DND-41 (cell line): Measurements from ENCODE around the gene NUTM2G.
"Not testable (repeated sequence)": the region's sequence is repeated elsewhere in the genome, so short reads cannot be mapped to it uniquely, and the experiment has no call there.

ENCODE experiments used
- EZH2 ChIP-seq: IDR thresholded peaks from 3 replicates; pipeline ENCODE4 v1.6.1; 2012; ENCODE audit warnings: borderline replicate concordance, low read depth, mild to moderate bottlenecking, moderate library complexity, low read length, inconsistent platforms; ENCODE audit not compliant: severe bottlenecking
- TF ChIP-seq, protein P1 (sequence below): IDR thresholded peaks from 2 replicates; pipeline ENCODE4 v1.5.1; 2012; ENCODE audit warnings: borderline replicate concordance, low read length, moderate library complexity, mild to moderate bottlenecking; ENCODE audit not compliant: poor library complexity, severe bottlenecking; ENCODE audit errors: extremely low read depth

DNA sequence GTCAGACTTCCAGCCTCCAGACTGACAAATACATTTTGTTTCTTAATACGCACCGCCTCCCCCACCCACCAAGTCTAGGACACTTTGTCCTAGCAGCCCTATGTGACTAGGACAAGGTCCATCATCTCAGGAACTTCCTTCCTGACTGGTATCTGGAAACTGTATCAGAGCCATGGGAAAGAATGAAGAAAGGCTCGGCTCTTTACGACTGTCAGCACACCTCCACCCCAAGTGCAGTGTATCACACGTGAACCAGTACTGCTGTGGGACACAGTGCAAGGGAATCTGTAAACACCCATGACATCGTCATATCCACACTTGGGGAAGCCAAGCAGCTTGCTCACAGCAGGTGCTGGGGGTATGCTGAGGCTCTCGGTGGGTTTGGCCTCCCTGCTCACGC lies 13.0 kb downstream of the NUTM2G start:
- TF ChIP-seq, protein P1, sequence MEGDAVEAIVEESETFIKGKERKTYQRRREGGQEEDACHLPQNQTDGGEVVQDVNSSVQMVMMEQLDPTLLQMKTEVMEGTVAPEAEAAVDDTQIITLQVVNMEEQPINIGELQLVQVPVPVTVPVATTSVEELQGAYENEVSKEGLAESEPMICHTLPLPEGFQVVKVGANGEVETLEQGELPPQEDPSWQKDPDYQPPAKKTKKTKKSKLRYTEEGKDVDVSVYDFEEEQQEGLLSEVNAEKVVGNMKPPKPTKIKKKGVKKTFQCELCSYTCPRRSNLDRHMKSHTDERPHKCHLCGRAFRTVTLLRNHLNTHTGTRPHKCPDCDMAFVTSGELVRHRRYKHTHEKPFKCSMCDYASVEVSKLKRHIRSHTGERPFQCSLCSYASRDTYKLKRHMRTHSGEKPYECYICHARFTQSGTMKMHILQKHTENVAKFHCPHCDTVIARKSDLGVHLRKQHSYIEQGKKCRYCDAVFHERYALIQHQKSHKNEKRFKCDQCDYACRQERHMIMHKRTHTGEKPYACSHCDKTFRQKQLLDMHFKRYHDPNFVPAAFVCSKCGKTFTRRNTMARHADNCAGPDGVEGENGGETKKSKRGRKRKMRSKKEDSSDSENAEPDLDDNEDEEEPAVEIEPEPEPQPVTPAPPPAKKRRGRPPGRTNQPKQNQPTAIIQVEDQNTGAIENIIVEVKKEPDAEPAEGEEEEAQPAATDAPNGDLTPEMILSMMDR, result not testable (repeated sequence)
- TF ChIP-seq EZH2, result not testable (repeated sequence)
